H1 (cell line): ENCODE results near the gene NAA38. TPM values are rescaled to one million over a fixed set of nuclear protein-coding genes. Genes with fewer than 3 reads are reported as not detected.

Experiments used
- CBX5 ChIP-seq: fragments of 300-800, 300-1000 bp; sonication (generic); IDR thresholded peaks from 2 replicates; pipeline ENCODE4 v1.7.1; 2016; ENCODE audit warnings: antibody characterized with exemption, low read length, low read depth
- CTBP2 ChIP-seq: IDR thresholded peaks from 2 replicates; pipeline ENCODE4 v1.7.0; 2011; ENCODE audit warnings: borderline replicate concordance, mild to moderate bottlenecking, moderate library complexity, mixed read lengths, low read length; ENCODE audit not compliant: insufficient read depth, insufficient read length
- GTF2F1 ChIP-seq: IDR thresholded peaks from 2 replicates; pipeline ENCODE4 v1.6.1; 2012; ENCODE audit warnings: low read depth, low read length, improper control_type of control experiment, borderline replicate concordance
- KDM4A ChIP-seq: IDR thresholded peaks from one replicate; pipeline ENCODE4 v1.7.1; 2012; ENCODE audit warnings: low read depth, mild to moderate bottlenecking, moderate library complexity, low read length, inconsistent platforms; ENCODE audit not compliant: severe bottlenecking
- MAFK ChIP-seq: IDR thresholded peaks from 2 replicates; pipeline ENCODE4 v1.6.1; 2012; ENCODE audit warnings: low read depth, mild to moderate bottlenecking, improper control_type of control experiment, low read length
- RFX5 ChIP-seq: IDR thresholded peaks from 2 replicates; pipeline ENCODE4 v1.6.1; 2011; ENCODE audit warnings: low read depth, low read length, improper control_type of control experiment, borderline replicate concordance
- TAF1 ChIP-seq: IDR thresholded peaks from 2 replicates; pipeline ENCODE4 v1.6.1; 2011; ENCODE audit warnings: mild to moderate bottlenecking, low read depth, low read length
- TBP ChIP-seq: IDR thresholded peaks from 2 replicates; pipeline ENCODE4 v1.6.1; 2011; ENCODE audit warnings: low read depth, low read length, improper control_type of control experiment
- TCF12 ChIP-seq: IDR thresholded peaks from 2 replicates; pipeline ENCODE4 v1.6.1; 2011; ENCODE audit warnings: low read depth, mild to moderate bottlenecking, low read length
- polyA plus RNA-seq, 7 experiments: library from polyadenylated mRNA; depleted of rRNA in 3 of 7; stranded (reverse) in 5 of 7; unstranded in 2 of 7; fragments of >200 nt in 5 of 7; fragments of 200-250 nt in 2 of 7; gene quantifications; 1 replicate in 5 of 7; 2 replicates in 1 of 7; 4 replicates in 1 of 7; pipeline versions ENCODE4 v1.2.1 to v1.2.3, GENCODE V29; 2011 to 2013; ENCODE audit warnings: missing spikeins in 2 of 7, mixed read lengths in 2 of 7
- total RNA-seq: library from RNA; stranded (reverse); fragmentation: NEBNext Ultra II Directional; extraction: Animal tissue kit (Norgen Biotek cat#: 25700); gene quantifications from 2 replicates; pipeline ENCODE4 v1.2.1, GENCODE V29; 2021
- TF ChIP-seq, protein P1 (sequence below): fragments of 300-600 bp; sonication (generic); IDR thresholded peaks from 2 replicates; pipeline ENCODE4 v1.7.1; 2012; ENCODE audit warnings: low read length, moderate library complexity, mild to moderate bottlenecking, inconsistent platforms; ENCODE audit not compliant: insufficient replicate concordance

Gene NAA38
- total and polyA plus RNA-seq, 2 of the 8 experiments (the other 6 are each of a cell fraction or from before 2014, with no cell fraction given) = 30.2 to 109 TPM

DNA sequence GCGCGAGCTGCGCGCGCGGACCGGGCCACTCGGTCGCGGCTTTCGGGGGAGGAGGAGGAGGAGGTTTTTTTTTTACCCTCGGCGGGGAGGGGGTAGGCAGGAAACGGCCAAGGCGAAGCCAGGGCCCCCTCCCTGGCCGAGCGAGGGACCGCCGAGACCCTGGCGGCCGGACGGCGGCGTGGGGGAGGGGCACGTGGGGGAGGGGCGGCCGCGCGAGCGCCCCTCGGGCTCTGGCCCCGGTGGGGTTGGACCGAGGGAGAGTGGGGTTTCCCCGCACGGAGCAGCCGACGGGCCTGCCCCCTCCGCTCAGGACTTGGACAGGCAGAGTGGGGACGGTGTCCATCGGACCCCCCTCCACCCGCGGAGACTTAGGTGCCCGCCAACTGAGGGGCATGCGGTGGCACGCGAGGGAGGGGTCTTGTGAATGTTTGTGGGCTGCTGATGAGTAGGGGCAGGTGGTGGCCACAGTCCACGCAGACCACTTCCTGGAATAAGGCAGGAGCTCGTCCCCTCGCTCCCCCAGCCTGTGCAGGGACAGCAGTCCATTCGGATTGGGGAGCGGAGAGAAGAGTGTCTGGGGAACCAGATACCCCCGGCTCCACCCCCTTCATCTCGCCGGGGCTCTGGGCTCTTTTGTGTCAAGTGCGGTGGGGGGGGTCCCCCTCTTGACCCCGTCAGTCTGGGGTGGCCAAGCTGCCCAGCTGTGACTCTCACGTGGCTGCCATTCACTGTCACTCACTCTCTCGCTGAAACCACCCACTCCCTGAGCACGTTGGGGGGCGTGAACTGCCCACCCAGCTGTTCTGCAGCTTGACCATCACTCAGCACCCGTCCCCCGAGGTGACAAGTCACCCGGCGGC, 28.2 kb upstream of the NAA38 start (continued):
- TF ChIP-seq KDM4A (peak; percentile 81), CBX5 (no peak), TAF1 (0 out of 2 replicates have a peak, but pooled peaks have one; percentile 28), TBP (no peak), GTF2F1 (no peak), MAFK (no peak), TCF12 (no peak), RFX5 (no peak), CTBP2 (peak; percentile 8)
- TF ChIP-seq, protein P1, sequence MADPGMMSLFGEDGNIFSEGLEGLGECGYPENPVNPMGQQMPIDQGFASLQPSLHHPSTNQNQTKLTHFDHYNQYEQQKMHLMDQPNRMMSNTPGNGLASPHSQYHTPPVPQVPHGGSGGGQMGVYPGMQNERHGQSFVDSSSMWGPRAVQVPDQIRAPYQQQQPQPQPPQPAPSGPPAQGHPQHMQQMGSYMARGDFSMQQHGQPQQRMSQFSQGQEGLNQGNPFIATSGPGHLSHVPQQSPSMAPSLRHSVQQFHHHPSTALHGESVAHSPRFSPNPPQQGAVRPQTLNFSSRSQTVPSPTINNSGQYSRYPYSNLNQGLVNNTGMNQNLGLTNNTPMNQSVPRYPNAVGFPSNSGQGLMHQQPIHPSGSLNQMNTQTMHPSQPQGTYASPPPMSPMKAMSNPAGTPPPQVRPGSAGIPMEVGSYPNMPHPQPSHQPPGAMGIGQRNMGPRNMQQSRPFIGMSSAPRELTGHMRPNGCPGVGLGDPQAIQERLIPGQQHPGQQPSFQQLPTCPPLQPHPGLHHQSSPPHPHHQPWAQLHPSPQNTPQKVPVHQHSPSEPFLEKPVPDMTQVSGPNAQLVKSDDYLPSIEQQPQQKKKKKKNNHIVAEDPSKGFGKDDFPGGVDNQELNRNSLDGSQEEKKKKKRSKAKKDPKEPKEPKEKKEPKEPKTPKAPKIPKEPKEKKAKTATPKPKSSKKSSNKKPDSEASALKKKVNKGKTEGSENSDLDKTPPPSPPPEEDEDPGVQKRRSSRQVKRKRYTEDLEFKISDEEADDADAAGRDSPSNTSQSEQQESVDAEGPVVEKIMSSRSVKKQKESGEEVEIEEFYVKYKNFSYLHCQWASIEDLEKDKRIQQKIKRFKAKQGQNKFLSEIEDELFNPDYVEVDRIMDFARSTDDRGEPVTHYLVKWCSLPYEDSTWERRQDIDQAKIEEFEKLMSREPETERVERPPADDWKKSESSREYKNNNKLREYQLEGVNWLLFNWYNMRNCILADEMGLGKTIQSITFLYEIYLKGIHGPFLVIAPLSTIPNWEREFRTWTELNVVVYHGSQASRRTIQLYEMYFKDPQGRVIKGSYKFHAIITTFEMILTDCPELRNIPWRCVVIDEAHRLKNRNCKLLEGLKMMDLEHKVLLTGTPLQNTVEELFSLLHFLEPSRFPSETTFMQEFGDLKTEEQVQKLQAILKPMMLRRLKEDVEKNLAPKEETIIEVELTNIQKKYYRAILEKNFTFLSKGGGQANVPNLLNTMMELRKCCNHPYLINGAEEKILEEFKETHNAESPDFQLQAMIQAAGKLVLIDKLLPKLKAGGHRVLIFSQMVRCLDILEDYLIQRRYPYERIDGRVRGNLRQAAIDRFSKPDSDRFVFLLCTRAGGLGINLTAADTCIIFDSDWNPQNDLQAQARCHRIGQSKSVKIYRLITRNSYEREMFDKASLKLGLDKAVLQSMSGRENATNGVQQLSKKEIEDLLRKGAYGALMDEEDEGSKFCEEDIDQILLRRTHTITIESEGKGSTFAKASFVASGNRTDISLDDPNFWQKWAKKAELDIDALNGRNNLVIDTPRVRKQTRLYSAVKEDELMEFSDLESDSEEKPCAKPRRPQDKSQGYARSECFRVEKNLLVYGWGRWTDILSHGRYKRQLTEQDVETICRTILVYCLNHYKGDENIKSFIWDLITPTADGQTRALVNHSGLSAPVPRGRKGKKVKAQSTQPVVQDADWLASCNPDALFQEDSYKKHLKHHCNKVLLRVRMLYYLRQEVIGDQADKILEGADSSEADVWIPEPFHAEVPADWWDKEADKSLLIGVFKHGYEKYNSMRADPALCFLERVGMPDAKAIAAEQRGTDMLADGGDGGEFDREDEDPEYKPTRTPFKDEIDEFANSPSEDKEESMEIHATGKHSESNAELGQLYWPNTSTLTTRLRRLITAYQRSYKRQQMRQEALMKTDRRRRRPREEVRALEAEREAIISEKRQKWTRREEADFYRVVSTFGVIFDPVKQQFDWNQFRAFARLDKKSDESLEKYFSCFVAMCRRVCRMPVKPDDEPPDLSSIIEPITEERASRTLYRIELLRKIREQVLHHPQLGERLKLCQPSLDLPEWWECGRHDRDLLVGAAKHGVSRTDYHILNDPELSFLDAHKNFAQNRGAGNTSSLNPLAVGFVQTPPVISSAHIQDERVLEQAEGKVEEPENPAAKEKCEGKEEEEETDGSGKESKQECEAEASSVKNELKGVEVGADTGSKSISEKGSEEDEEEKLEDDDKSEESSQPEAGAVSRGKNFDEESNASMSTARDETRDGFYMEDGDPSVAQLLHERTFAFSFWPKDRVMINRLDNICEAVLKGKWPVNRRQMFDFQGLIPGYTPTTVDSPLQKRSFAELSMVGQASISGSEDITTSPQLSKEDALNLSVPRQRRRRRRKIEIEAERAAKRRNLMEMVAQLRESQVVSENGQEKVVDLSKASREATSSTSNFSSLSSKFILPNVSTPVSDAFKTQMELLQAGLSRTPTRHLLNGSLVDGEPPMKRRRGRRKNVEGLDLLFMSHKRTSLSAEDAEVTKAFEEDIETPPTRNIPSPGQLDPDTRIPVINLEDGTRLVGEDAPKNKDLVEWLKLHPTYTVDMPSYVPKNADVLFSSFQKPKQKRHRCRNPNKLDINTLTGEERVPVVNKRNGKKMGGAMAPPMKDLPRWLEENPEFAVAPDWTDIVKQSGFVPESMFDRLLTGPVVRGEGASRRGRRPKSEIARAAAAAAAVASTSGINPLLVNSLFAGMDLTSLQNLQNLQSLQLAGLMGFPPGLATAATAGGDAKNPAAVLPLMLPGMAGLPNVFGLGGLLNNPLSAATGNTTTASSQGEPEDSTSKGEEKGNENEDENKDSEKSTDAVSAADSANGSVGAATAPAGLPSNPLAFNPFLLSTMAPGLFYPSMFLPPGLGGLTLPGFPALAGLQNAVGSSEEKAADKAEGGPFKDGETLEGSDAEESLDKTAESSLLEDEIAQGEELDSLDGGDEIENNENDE = no peak
